H1 (cell line): ENCODE measurements around the gene GPR162. TPM values are rescaled to one million over a fixed set of nuclear protein-coding genes. Genes with fewer than 3 reads are reported as not detected.

Experiments
- CTCF ChIA-PET: fragments of 300-600 bp; sonication (Branson Sonifier 250); formaldehyde crosslinking; loops from one replicate; lab custom pipeline; 2021; ENCODE audit not compliant: partially characterized antibody; lab: Charles Lee
- POLR2A ChIA-PET: fragments of 300-600 bp; sonication (Branson Sonifier 250); formaldehyde crosslinking; loops from one replicate; lab custom pipeline; 2021; ENCODE audit warnings: inconsistent platforms; ENCODE audit not compliant: partially characterized antibody; lab: Charles Lee
- DNase-seq, 2 experiments: peaks; one replicate each; pipeline versions ENCODE4 v3.0.0 to v3.0.0-alpha.2; 2010 to 2022; ENCODE audit warnings: low spot score in 2 of 2, low read depth in 1 of 2, mixed read lengths in 1 of 2
- FAIRE-seq: peaks from 2 replicates; lab custom pipeline; 2011; peaks lifted over from hg19 to GRCh38; lab: Jason Lieb, UNC
- H2AFZ ChIP-seq: 2 replicates; pipeline ENCODE4 v1.8.1; 2012; ENCODE audit warnings: low read length, inconsistent platforms
- H2AK5ac ChIP-seq: 2 replicates; pipeline ENCODE4 v1.6.1; 2013; ENCODE audit warnings: low read depth, low read length
- H2BK120ac ChIP-seq: replicated peaks from 2 replicates; pipeline ENCODE3; 2013; ENCODE audit warnings: low read depth, low read length, inconsistent platforms
- H2BK12ac ChIP-seq: 2 replicates; pipeline ENCODE4 v1.6.1; 2013; ENCODE audit warnings: low read depth, low read length
- H2BK15ac ChIP-seq: 2 replicates; pipeline ENCODE4 v1.6.1; 2013; ENCODE audit warnings: low read length
- H2BK20ac ChIP-seq: 2 replicates; pipeline ENCODE4 v1.6.1; 2013; ENCODE audit warnings: low read length
- H2BK5ac ChIP-seq: 2 replicates; pipeline ENCODE4 v1.6.1; 2013; ENCODE audit warnings: low read depth, low read length
- H3K14ac ChIP-seq: 2 replicates; pipeline ENCODE4 v1.6.1; 2013; ENCODE audit warnings: inconsistent platforms; ENCODE audit not compliant: insufficient read length
- H3K18ac ChIP-seq: 2 replicates; pipeline ENCODE4 v1.6.1; 2013; ENCODE audit warnings: low read length; ENCODE audit errors: extremely low read depth
- H3K23ac ChIP-seq: 2 replicates; pipeline ENCODE4 v1.6.1; 2013; ENCODE audit warnings: inconsistent platforms; ENCODE audit not compliant: insufficient read length
- H3K23me2 ChIP-seq: 2 replicates; pipeline ENCODE4 v1.6.1; 2013; ENCODE audit warnings: low read depth, low read length
- H3K27ac ChIP-seq: 2 replicates; pipeline ENCODE4 v1.6.1; 2011; ENCODE audit warnings: low read depth, low read length, inconsistent platforms
- H3K27me3 ChIP-seq, 4 experiments: replicated peaks in 1 of 4; 1 replicate in 1 of 4; 2 replicates in 3 of 4; pipeline versions ENCODE4 v1.6.1 to v1.8.1; 2011 to 2013; ENCODE audit warnings: low read length in 3 of 4, mild to moderate bottlenecking in 3 of 4, inconsistent platforms in 2 of 4, mixed read lengths in 2 of 4, moderate library complexity in 1 of 4; ENCODE audit not compliant: control insufficient read depth in 3 of 4, insufficient read depth in 3 of 4; ENCODE audit errors: extremely low read depth in 1 of 4
- H3K36me3 ChIP-seq, 4 experiments: 2 replicates each; pipeline versions ENCODE4 v1.6.1 to v1.8.1; 2011 to 2013; ENCODE audit warnings: mild to moderate bottlenecking in 4 of 4, low read length in 3 of 4, moderate library complexity in 2 of 4, control low read depth in 1 of 4, inconsistent platforms in 1 of 4; ENCODE audit not compliant: insufficient read depth in 4 of 4, control insufficient read depth in 2 of 4
- H3K4ac ChIP-seq: replicated peaks from 2 replicates; pipeline ENCODE3; 2013; ENCODE audit warnings: low read length, low read depth, mixed read lengths, inconsistent platforms; ENCODE audit not compliant: insufficient read length
- H3K4me1 ChIP-seq, 4 experiments: replicated peaks in 1 of 4; 1 replicate in 1 of 4; 2 replicates in 3 of 4; pipeline versions ENCODE4 v1.6.1 to v1.8.1; 2011 to 2013; ENCODE audit warnings: low read length in 3 of 4, inconsistent platforms in 2 of 4, mixed read lengths in 1 of 4; ENCODE audit not compliant: insufficient read depth in 4 of 4, control insufficient read depth in 3 of 4
- H3K4me2 ChIP-seq, 2 experiments: 2 replicates each; pipeline versions ENCODE4 v1.6.1 to v1.8.1; 2011 to 2013; ENCODE audit warnings: low read depth in 2 of 2, low read length in 2 of 2, control low read depth in 1 of 2, inconsistent platforms in 1 of 2, mild to moderate bottlenecking in 1 of 2; ENCODE audit not compliant: insufficient read depth in 1 of 2
- H3K4me3 ChIP-seq, 4 experiments: fragments of 200-600, 300-600 bp in 1 of 4; sonication (generic), shearing (Covaris generic), sonication (Bioruptor Twin) in 1 of 4; 2 replicates each; pipeline versions ENCODE4 v1.5.1 to v1.8.1; 2011 to 2016; ENCODE audit warnings: low read length in 4 of 4, low read depth in 3 of 4, control low read depth in 2 of 4, inconsistent platforms in 2 of 4, mild to moderate bottlenecking in 2 of 4, mixed read lengths in 1 of 4, moderate library complexity in 1 of 4; ENCODE audit not compliant: insufficient read depth in 2 of 4; ENCODE audit errors: extremely low read depth in 1 of 4
- H3K56ac ChIP-seq: replicated peaks from 2 replicates; pipeline ENCODE3; 2013; ENCODE audit warnings: low read depth, mild to moderate bottlenecking, mixed read lengths, low read length, inconsistent platforms; ENCODE audit not compliant: insufficient read length
- H3K79me1 ChIP-seq: 2 replicates; pipeline ENCODE4 v1.6.1; 2013; ENCODE audit warnings: low read depth, low read length, control low read depth
- H3K79me2 ChIP-seq, 2 experiments: 2 replicates each; pipeline versions ENCODE4 v1.6.1 to v1.8.1; 2012 to 2013; ENCODE audit warnings: low read length in 2 of 2, mild to moderate bottlenecking in 2 of 2, inconsistent platforms in 1 of 2; ENCODE audit not compliant: insufficient read depth in 2 of 2, control insufficient read depth in 1 of 2
- H3K9ac ChIP-seq, 4 experiments: replicated peaks in 1 of 4; 1 replicate in 1 of 4; 2 replicates in 3 of 4; pipeline versions ENCODE4 v1.6.1 to v1.8.1; 2011 to 2013; ENCODE audit warnings: low read depth in 3 of 4, low read length in 3 of 4, control low read depth in 2 of 4, mild to moderate bottlenecking in 2 of 4, moderate library complexity in 2 of 4, inconsistent platforms in 1 of 4; ENCODE audit errors: extremely low read depth in 1 of 4
- H3K9me3 ChIP-seq, 2 experiments: 2 replicates each; pipeline versions ENCODE4 v1.6.1 to v1.8.1; 2012 to 2013; ENCODE audit warnings: mild to moderate bottlenecking in 2 of 2, moderate library complexity in 2 of 2, control low read depth in 1 of 2, inconsistent platforms in 1 of 2, low read depth in 1 of 2, low read length in 1 of 2, mixed read lengths in 1 of 2; ENCODE audit not compliant: insufficient read depth in 2 of 2
- H4K20me1 ChIP-seq, 2 experiments: replicated peaks in 1 of 2; 2 replicates each; pipeline versions ENCODE3 to v1.8.1; 2011 to 2013; ENCODE audit warnings: inconsistent platforms in 2 of 2, low read length in 2 of 2, mild to moderate bottlenecking in 1 of 2; ENCODE audit not compliant: insufficient read depth in 2 of 2, control insufficient read depth in 1 of 2
- H4K5ac ChIP-seq: 2 replicates; pipeline ENCODE4 v1.6.1; 2013; ENCODE audit warnings: low read length, low read depth, mixed read lengths, inconsistent platforms; ENCODE audit not compliant: insufficient read length
- H4K8ac ChIP-seq: 2 replicates; pipeline ENCODE4 v1.8.0; 2013; ENCODE audit warnings: mild to moderate bottlenecking, moderate library complexity, low read length, inconsistent platforms; ENCODE audit not compliant: insufficient read depth; ENCODE audit errors: extremely low read depth
- H4K91ac ChIP-seq: replicated peaks from 2 replicates; pipeline ENCODE3; 2013; ENCODE audit warnings: low read length, mixed read lengths, inconsistent platforms; ENCODE audit not compliant: insufficient read length
- ATF2 ChIP-seq: IDR thresholded peaks from 2 replicates; pipeline ENCODE4 v1.6.1; 2012; ENCODE audit warnings: low read length, inconsistent platforms
- KDM1A ChIP-seq: fragments of 200-600, 300-600 bp; sonication (generic); IDR thresholded peaks from 2 replicates; pipeline ENCODE4 v1.7.1; 2016; ENCODE audit warnings: mild to moderate bottlenecking, low read length, borderline replicate concordance
- SP2 ChIP-seq: IDR thresholded peaks from 2 replicates; pipeline ENCODE4 v1.6.1; 2012; ENCODE audit warnings: mild to moderate bottlenecking, low read length, inconsistent platforms
- WGBS, 2 experiments: shearing (Covaris generic) in 1 of 2; methylation state at CpG; one replicate each; pipeline versions ENCODE4 v1.1.6 to v1.1.7; 2013 to 2015; ENCODE audit warnings: low lambda C conversion rate in 2 of 2, mixed read lengths in 2 of 2, inconsistent platforms in 1 of 2, low coverage in 1 of 2, missing lambda C conversion rate in 1 of 2; ENCODE audit not compliant: insufficient replicate concordance in 2 of 2, insufficient coverage in 1 of 2, insufficient read length in 1 of 2; ENCODE audit errors: extremely low coverage in 1 of 2, missing lambda C conversion rate in 1 of 2; 5-methylcytosine and 5-hydroxymethylcytosine counted together
- polyA plus RNA-seq, 7 experiments: library from polyadenylated mRNA; depleted of rRNA in 3 of 7; stranded (reverse) in 5 of 7; unstranded in 2 of 7; fragments of >200 nt in 5 of 7; fragments of 200-250 nt in 2 of 7; gene quantifications; 1 replicate in 5 of 7; 2 replicates in 1 of 7; 4 replicates in 1 of 7; pipeline versions ENCODE4 v1.2.1 to v1.2.3, GENCODE V29; 2011 to 2013; ENCODE audit warnings: missing spikeins in 2 of 7, mixed read lengths in 2 of 7
- total RNA-seq: library from RNA; stranded (reverse); fragmentation: NEBNext Ultra II Directional; extraction: Animal tissue kit (Norgen Biotek cat#: 25700); gene quantifications from 2 replicates; pipeline ENCODE4 v1.2.1, GENCODE V29; 2021

Gene GPR162
- total and polyA plus RNA-seq, 2 of the 8 experiments (the other 6 are each of a cell fraction or from before 2014, with no cell fraction given), result 7.3 to 8.8 TPM

GRCh38 chr12:6826125-6826733 lies 4.6 kb downstream of the GPR162 start:
- no peak overlapping the region for H3K14ac ChIP-seq
- H2BK20ac ChIP-seq, result no peak overlapping the region
- peaks cover 4 to 40% (median 26%) of the 10 kb centered on the region in 4 experiments for H3K4me1 ChIP-seq
- peaks cover 24% of the 10 kb centered on the region for H3K23me2 ChIP-seq
- H2BK120ac ChIP-seq, result no peak overlapping the region
- no peak overlapping the region for H4K5ac ChIP-seq
- H2BK15ac ChIP-seq, result 0 out of 2 replicates have a peak overlapping the region, but pooled peaks have one; percentile 3
- no peak overlapping the region for H3K4me3 ChIP-seq
- H3K79me2 ChIP-seq, result peaks cover 0 to 9% of the 10 kb centered on the region in 2 experiments; a peak in 1 of 4 replicates
- no peak overlapping the region; a peak in 1 of 4 replicates for H3K4me2 ChIP-seq
- no peak overlapping the region for H2BK5ac ChIP-seq
- H3K36me3 ChIP-seq, result peaks cover 0 to 8% (median 6%) of the 10 kb centered on the region in 4 experiments; a peak in 3 of 8 replicates
- no peak overlapping the region for H2BK12ac ChIP-seq
- no peak overlapping the region for H3K4ac ChIP-seq
- H3K27ac ChIP-seq, result no peak overlapping the region
- no peak overlapping the region for H3K9ac ChIP-seq
- WGBS, 2 experiments, result 78% methylated on average over 17 of the region's 17 CpGs; no CpG with 5 or more reads in 1 of the 2 experiments
- no peak overlapping the region; the same call in 1 of the 2 replicates for H4K8ac ChIP-seq
- no peak overlapping the region for H2AK5ac ChIP-seq
- H3K79me1 ChIP-seq, result peaks cover 4% of the 10 kb centered on the region
- no peaks in the 10 kb centered on the region for H3K9me3 ChIP-seq
- FAIRE-seq (no peak), DNase-seq (no peak)
- H2AFZ ChIP-seq, result no peak overlapping the region
- no peak overlapping the region for H3K18ac ChIP-seq
- TF ChIP-seq SP2, result no peak
- TF ChIP-seq KDM1A, result no peak
- TF ChIP-seq ATF2, result no peak
- peaks cover 0 to 7% of the 10 kb centered on the region in 2 experiments for H4K20me1 ChIP-seq
- no peak overlapping the region for H3K23ac ChIP-seq
- no peak overlapping the region for H4K91ac ChIP-seq
- no peak overlapping the region for H3K56ac ChIP-seq
- peaks cover 0 to 12% (median 8%) of the 10 kb centered on the region in 4 experiments; a peak in 5 of 7 replicates for H3K27me3 ChIP-seq
- POLR2A ChIA-PET, result interaction anchor here (0.7 to 27.1 kb wide), 7 partner anchors 12 to 211 kb away, joined by 3 to 388 read pairs (median 45); partner anchors contain the start of genes CDCA3, GNB3, MLF2 and PTMS
- CTCF ChIA-PET, result interaction anchor here (0.6 to 23.7 kb wide), 24 partner anchors 9 to 275 kb away, joined by 3 to 532 read pairs (median 10); partner anchors contain the start of genes CD4, CDCA3, COPS7A and GNB3
